T-helper 2 cell (primary cell): ENCODE results near the gene NPC1.

ENCODE experiments used
- DNase-seq, 5 experiments: peaks; one replicate each; pipeline versions ENCODE4 v3.0.0 to v3.0.0-alpha.2; 2012 to 2022

Gene NPC1

GRCh38 chr18:23484561-23485182 lies 101.6 kb downstream of the NPC1 start:
- no peak for DNase-seq
